ENCODE data around the gene RPL36.

DNA sequence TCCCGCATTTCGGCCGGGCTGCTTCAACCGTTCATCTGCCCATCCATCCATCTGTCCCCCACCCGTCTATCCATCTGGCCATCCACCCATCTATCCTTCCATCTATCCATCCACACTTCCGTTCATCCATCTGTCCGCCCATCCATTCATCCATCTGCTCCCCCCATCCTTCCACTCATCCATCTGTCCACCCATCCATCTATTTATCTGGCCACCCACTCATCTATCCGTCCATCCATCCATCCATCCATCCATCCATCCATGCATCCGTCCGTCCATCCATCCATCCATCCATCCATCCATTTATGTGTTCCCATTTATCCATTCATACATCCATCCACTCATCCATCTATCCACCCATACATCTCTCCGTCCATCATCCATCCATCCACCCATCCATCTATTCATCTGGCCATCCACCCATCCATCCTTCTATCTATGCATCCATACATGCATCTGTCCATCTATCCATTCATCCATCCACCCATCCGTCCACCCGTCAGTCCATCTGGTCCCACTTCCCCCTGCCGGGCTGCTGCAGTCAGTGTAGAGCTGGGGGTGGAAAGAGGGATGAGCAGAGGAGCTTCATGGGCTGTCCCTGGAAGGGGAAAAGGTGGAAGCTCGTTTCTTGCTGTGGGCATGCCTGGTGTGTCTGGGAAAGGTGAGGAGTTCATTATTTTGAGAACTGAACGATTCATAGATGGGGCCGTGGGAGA lies 8.5 kb upstream of the RPL36 start:
- no peak for TF ChIP-seq CTCF (IDR thresholded peaks at IDR 0.05)
- no peak for TF ChIP-seq POLR2AphosphoS5 (IDR thresholded peaks at IDR 0.05)

Measured in sigmoid colon (tissue), 4 donors.